Thoracic aorta endothelial cell (primary cell): ENCODE results near the gene CALML3. TPM values are rescaled to one million over a fixed set of nuclear protein-coding genes. Genes with fewer than 3 reads are reported as not detected.

ENCODE experiments used
- total RNA-seq: library from RNA; depleted of rRNA; stranded (reverse); fragments of >200 nt; gene quantifications from 2 replicates; pipeline ENCODE4 v1.2.3, GENCODE V29; 2012

Gene CALML3
- not detected in 2 replicates for total RNA-seq

GRCh38 chr10:5524641-5525560 is at the start of gene CALML3:
Gene CALML3, plus strand, starts transcription at chr10:5524961. Its CDS starts 125 bp downstream, at chr10:5525086.

GRCh38 chr10:5499493-5500140 is 25.1 kb upstream of the CALML3 start, which contains the start of gene CALML5:
Gene CALML5, minus strand, starts transcription at chr10:5499570. Its CDS starts 132 bp downstream, at chr10:5499438.

Other genes starting within 250 kb of the CALML3 start
- not detected in 2 replicates for gene UCN3, start 160.0 kb upstream of the CALML3 start, total RNA-seq
- 0.57 and 0.66 TPM in 2 replicates for gene TUBAL3, start 120.1 kb upstream of the CALML3 start, total RNA-seq
- gene NET1, start 112.4 kb upstream of the CALML3 start, total RNA-seq, result 47.5 and 60.5 TPM in 2 replicates
- not detected in 2 replicates for gene CALML5, start 25.4 kb upstream of the CALML3 start, total RNA-seq
- gene ASB13, start 141.6 kb downstream of the CALML3 start, total RNA-seq, result 6.6 and 9.2 TPM in 2 replicates
- 102 and 107 TPM in 2 replicates for gene TASOR2, start 159.9 kb downstream of the CALML3 start, total RNA-seq